GF-D8 (cell line): ENCODE measurements around the gene PLCB2.

Source experiments
- DNase-seq: peaks from one replicate; lab custom pipeline; 2025; lab: John Stamatoyannopoulos, UW

Gene PLCB2

GRCh38 chr15:40323953-40324937, 16.5 kb upstream of the PLCB2 start:
- DNase-seq = no peak

GRCh38 chr15:40323239-40323952, 15.7 kb upstream of the PLCB2 start, which contains the start of gene INAFM2:
Gene INAFM2 (plus strand): TSS chr15:40323692. CDS start chr15:40324056, 364 bp downstream.
- peak; percentile 62 for DNase-seq

GRCh38 chr15:40322531-40323238, 14.9 kb upstream of the PLCB2 start:
- no peak for DNase-seq

- peak; percentile 16 for DNase-seq
Measured at GRCh38 chr15:40320931-40321371, 13.2 kb upstream of the PLCB2 start.

- DNase-seq = no peak
Measured at GRCh38 chr15:40320409-40320808, 12.7 kb upstream of the PLCB2 start.

- no peak for DNase-seq
Measured at GRCh38 chr15:40317580-40317979, 9.8 kb upstream of the PLCB2 start.

GRCh38 chr15:40316931-40317330, 9.2 kb upstream of the PLCB2 start:
- no peak for DNase-seq

GRCh38 chr15:40314723-40315276, 7.1 kb upstream of the PLCB2 start:
- no peak for DNase-seq

GRCh38 chr15:40313531-40314398, 6.0 kb upstream of the PLCB2 start:
- peak; percentile 17 for DNase-seq

- DNase-seq = no peak
Measured at GRCh38 chr15:40312370-40313158, 4.8 kb upstream of the PLCB2 start.

- no peak for DNase-seq
Measured at GRCh38 chr15:40310993-40311392, 3.3 kb upstream of the PLCB2 start.

GRCh38 chr15:40310001-40310959, 2.5 kb upstream of the PLCB2 start:
- peak; percentile 18 for DNase-seq

- DNase-seq = no peak
Measured at GRCh38 chr15:40309344-40309862, 1.7 kb upstream of the PLCB2 start.

GRCh38 chr15:40306908-40307307, 827 bp downstream of the PLCB2 start:
- no peak for DNase-seq

GRCh38 chr15:40306371-40306770, 1.4 kb downstream of the PLCB2 start:
- no peak for DNase-seq

GRCh38 chr15:40305281-40305680, 2.5 kb downstream of the PLCB2 start:
- DNase-seq = no peak

- DNase-seq = no peak
Measured at GRCh38 chr15:40303576-40303975, 4.2 kb downstream of the PLCB2 start.

GRCh38 chr15:40302981-40303380, 4.8 kb downstream of the PLCB2 start:
- DNase-seq = no peak
